ENCODE measurements around the gene COPRS.

The COPRS gene

GRCh38 chr17:31858642-31859486 lies at the start of gene COPRS:
Gene COPRS, minus strand, starts transcription at chr17:31859244. Its CDS starts 45 bp downstream, at chr17:31859199.
- H3K4me3 ChIP-seq (ENCODE audit: low read length): peak within 1 kb of the TSS; percentile 73
- no peak for DNase-seq (ENCODE audit: low read depth)
- no peak for TF ChIP-seq CTCF (conservative IDR thresholded peaks at IDR 0.05; ENCODE audit: low read depth, low read length)

DNA sequence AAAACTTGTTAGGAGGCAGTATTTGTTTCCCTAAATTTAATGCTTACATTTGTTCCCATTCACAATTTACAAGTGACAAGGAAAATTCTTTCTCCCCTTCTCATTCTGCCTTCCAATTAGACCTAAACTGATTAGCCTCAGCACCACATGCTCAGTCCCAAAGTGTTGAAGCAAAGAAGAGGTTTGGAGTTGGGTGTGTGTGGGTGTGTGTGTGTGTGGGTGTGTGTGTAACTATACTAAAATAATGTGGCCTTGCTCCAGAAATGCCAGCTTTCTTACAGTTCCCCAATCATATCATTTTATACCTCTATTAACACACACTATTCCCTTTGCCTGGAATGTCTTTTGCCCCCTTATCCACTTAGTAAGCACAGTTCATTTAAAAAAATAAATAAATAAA lies 49.3 kb upstream of the COPRS start:
- no peak for TF ChIP-seq CTCF (conservative IDR thresholded peaks at IDR 0.05; ENCODE audit: low read depth, low read length)
- no peak for DNase-seq (ENCODE audit: low read depth)

DNA sequence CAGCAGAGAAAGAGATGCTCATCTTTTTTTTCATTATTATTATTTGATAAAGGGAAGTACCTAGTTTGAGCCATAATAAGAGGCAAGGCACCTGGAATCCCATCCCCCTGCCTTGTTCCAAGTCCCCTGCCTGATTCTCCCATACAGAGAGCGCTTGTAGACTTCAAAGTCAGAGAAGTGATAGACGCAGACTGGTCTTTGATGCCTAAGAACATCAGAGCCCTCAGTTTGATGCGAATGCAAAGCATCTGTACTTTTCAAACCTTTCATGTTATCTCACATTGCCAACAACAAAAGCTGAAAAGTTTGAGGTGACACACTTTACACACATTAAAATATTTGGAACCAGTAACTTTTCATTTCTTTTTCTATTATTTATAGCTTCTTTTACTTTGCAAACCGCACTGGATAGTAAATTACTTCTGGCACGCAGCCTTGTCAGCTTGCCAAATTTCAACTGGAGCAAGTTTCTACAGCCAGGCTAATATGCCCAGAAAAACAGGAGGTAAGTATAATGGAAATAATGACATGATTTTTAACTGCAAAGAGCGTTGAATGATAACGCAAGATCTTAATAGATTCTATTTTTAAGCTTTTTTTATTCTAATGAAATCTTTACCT lies 48.4 kb upstream of the COPRS start:
- no peak for DNase-seq (ENCODE audit: low read depth)
- TF ChIP-seq CTCF (conservative IDR thresholded peaks at IDR 0.05; ENCODE audit: low read depth, low read length): no peak
- no peak overlapping the region for H3K4me3 ChIP-seq (ENCODE audit: low read length)

More for the DNA sequence above, 49.3 kb upstream of the COPRS start:
- no peak overlapping the region for H3K4me3 ChIP-seq (ENCODE audit: low read length)

- no peak for TF ChIP-seq CTCF (conservative IDR thresholded peaks at IDR 0.05; ENCODE audit: low read depth, low read length)
- no peak overlapping the region for H3K4me3 ChIP-seq (ENCODE audit: low read length)
- no peak for DNase-seq (ENCODE audit: low read depth)
Measured at GRCh38 chr17:31903401-31903800, 44.4 kb upstream of the COPRS start.

DNA sequence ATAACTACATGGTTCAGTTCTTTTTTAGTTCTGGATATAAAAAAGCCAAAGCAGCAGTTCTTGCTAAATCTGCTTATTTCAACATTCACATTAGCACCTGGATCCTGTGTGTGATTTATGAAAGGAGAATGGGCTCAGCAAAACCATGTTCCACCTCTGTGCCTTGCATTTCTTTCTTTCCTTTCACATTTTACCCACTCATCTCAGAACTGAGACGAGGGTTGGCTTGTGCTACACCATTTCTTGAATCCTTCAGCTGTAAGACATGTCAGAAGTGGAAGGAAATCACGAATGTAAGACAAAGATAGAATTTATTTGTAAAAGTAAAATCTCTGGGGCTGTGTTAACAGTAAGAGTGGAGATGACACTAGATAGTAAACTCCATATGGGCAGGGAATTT lies 43.6 kb upstream of the COPRS start:
- TF ChIP-seq CTCF (conservative IDR thresholded peaks at IDR 0.05; ENCODE audit: low read depth, low read length): no peak
- DNase-seq (ENCODE audit: low read depth): no peak
- no peak overlapping the region for H3K4me3 ChIP-seq (ENCODE audit: low read length)

DNA sequence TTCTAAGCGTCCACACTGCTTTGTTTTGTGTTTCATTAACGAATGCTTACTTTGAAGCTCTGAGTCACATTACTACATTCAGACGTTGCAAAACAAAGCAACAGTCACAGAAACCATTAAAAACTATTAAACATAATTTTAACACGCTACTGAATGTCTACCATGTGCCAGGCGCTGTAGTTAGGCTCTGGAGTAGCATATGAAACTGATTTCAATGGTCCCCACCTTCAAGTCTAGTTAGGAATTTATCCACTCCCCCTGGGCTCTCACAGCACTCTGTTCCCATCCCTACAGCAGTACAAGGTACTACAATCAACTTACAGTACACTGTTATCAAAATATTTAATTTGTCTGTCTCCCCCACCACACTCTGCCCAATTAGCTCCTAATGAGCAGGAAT lies 41.8 kb upstream of the COPRS start:
- H3K4me3 ChIP-seq (ENCODE audit: low read length): peak overlapping the region; percentile 99
- no peak for DNase-seq (ENCODE audit: low read depth)
- TF ChIP-seq CTCF (conservative IDR thresholded peaks at IDR 0.05; ENCODE audit: low read depth, low read length): no peak

DNA sequence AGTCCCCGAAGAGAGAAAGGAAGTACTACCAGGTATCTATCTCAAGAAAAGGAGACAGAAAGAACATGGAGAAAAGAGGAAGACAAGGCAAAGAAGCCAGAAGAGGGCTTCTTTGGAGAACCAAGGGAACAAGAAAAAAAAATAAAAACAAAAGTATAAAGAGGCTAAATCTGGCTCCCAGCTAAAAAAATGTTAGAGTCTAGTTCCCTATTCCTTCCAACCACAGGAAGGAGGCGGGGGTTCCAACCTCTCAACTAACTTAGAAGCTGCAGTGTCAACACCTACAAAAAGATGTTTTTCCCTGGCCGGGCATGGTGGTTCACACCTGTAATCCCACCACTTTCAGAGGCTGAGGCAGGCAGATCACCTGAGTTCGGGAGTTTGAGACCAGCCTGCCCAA lies 29.1 kb upstream of the COPRS start:
- H3K4me3 ChIP-seq (ENCODE audit: low read length): no peak overlapping the region
- no peak for TF ChIP-seq CTCF (conservative IDR thresholded peaks at IDR 0.05; ENCODE audit: low read depth, low read length)
- no peak for DNase-seq (ENCODE audit: low read depth)

Measured in retinal pigment epithelial cell (primary cell).